ENCODE results near the gene CGN.

DNA sequence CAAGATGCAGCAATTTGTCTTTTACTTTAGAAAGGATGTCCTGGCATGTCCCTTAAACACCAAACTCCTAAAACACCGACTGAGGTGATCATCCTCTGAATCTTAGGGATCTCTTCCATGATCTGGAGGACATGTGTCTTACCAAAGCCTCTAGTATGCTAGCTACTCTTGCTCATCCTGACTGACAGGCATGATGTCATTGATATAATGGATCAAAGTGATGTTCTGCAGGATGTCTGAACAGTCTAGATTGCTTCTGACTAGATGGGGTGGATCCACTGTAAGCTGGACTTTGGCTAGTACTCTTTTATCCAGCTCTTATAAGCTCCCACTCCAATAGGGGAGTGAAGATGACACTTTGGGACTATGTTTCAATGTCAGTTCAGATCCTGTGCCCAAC lies 11.3 kb upstream of the CGN start:
- TF ChIP-seq, protein P1, sequence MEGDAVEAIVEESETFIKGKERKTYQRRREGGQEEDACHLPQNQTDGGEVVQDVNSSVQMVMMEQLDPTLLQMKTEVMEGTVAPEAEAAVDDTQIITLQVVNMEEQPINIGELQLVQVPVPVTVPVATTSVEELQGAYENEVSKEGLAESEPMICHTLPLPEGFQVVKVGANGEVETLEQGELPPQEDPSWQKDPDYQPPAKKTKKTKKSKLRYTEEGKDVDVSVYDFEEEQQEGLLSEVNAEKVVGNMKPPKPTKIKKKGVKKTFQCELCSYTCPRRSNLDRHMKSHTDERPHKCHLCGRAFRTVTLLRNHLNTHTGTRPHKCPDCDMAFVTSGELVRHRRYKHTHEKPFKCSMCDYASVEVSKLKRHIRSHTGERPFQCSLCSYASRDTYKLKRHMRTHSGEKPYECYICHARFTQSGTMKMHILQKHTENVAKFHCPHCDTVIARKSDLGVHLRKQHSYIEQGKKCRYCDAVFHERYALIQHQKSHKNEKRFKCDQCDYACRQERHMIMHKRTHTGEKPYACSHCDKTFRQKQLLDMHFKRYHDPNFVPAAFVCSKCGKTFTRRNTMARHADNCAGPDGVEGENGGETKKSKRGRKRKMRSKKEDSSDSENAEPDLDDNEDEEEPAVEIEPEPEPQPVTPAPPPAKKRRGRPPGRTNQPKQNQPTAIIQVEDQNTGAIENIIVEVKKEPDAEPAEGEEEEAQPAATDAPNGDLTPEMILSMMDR (IDR thresholded peaks at IDR 0.05), result no peak
- no peak for TF ChIP-seq POLR2A (IDR thresholded peaks at IDR 0.05)
